RWPE1 (cell line): ENCODE results near the gene LRMDA.

Source experiments
- CTCF ChIA-PET: fragments of 350-600 bp; sonication (Branson Sonifier 250); formaldehyde crosslinking; extraction: SDS; loops from one replicate; lab custom pipeline; 2021; lab: Yijun Ruan, JAX
- POLR2A ChIA-PET: fragments of 400-600 bp; formaldehyde crosslinking; extraction: SDS; loops from one replicate; lab custom pipeline; 2020; ENCODE audit warnings: antibody characterized with exemption; ENCODE audit not compliant: low non-redundant PET; lab: Yijun Ruan, JAX
- DNase-seq: peaks from one replicate; pipeline ENCODE4 v3.0.0; 2012; ENCODE audit warnings: low spot score
- H3K27ac ChIP-seq: fragments of 450-650 bp; 2 replicates; pipeline ENCODE4 v1.5.1; 2017
- CTCF ChIP-seq: fragments of 450-650 bp; conservative IDR thresholded peaks from 2 replicates; pipeline ENCODE4 v1.5.1; 2017; ENCODE audit warnings: low read depth, mild to moderate bottlenecking

Gene LRMDA

GRCh38 chr10:75827587-75828021 lies 396.2 kb downstream of the LRMDA start:
- no peak for TF ChIP-seq CTCF
- no peak for DNase-seq
- POLR2A ChIA-PET = no interaction called here
- H3K27ac ChIP-seq = no peak overlapping the region
- CTCF ChIA-PET = interaction anchor here (0.6 kb wide), 1 partner anchor 781 kb away, joined by 10 read pairs; no protein-coding TSS in a partner anchor

DNA sequence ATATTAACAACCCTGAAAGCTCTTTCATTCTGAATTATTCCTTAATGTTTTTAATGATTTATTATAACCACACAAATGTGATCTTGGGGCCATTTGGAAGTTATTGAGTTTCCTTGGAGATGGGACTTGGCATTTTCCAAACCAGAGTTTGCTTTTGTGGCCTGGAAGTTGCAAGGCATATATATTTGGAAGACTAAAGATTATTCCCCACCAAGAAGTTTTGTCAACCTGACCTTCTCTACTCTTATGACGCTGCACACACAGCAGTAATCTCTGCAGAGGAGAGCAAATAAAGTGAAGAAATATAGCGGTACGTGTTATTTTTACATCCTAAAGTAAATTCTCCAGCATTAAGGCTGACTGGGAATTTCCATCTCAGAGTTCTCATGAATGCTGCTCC lies 397.0 kb downstream of the LRMDA start:
- no peak for TF ChIP-seq CTCF
- ChIA-PET CTCF (interaction anchor here (0.6 kb wide), 2 partner anchors 131 to 782 kb away, joined by 4 to 10 read pairs; no protein-coding TSS in a partner anchor), POLR2A (no interaction called here)
- H3K27ac ChIP-seq = no peak overlapping the region
- no peak for DNase-seq

DNA sequence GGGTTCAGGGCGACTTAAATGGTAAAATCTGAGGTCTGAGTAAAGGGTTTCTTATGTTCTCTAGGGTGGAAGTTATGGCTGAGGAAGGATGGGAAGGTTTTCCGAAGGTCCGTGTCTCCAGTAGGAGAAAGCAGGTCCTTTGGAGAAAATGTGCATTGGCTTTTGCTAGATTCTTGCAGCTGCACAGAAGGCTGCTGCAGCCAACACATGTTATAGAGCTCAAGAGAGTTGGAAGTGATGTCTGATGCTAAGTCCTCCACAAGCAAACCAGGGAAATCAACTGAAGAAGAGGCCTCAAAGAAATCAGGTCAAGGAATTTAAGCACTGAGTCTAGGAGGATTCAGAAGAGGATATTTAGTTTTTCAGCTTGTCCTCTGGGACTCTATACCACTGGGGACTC lies 404.6 kb downstream of the LRMDA start:
- H3K27ac ChIP-seq = no peak overlapping the region
- ChIA-PET POLR2A (no interaction called here), CTCF (no interaction called here)
- TF ChIP-seq CTCF = no peak
- DNase-seq = no peak

- DNase-seq = no peak
- no peak overlapping the region for H3K27ac ChIP-seq
- no peak for TF ChIP-seq CTCF
- CTCF ChIA-PET = no interaction called here
- POLR2A ChIA-PET = no interaction called here
Observed at GRCh38 chr10:75838486-75838885, 407.1 kb downstream of the LRMDA start.

- POLR2A ChIA-PET = no interaction called here
- no peak for TF ChIP-seq CTCF
- no peak for DNase-seq
- H3K27ac ChIP-seq = no peak overlapping the region
- CTCF ChIA-PET = no interaction called here
Observed at GRCh38 chr10:75839020-75839419, 407.6 kb downstream of the LRMDA start.

GRCh38 chr10:75841266-75841665 lies 409.8 kb downstream of the LRMDA start:
- POLR2A ChIA-PET = no interaction called here
- TF ChIP-seq CTCF = no peak
- CTCF ChIA-PET = no interaction called here
- no peak for DNase-seq
- no peak overlapping the region for H3K27ac ChIP-seq
